Sciatic nerve (tissue), 2 donors: ENCODE data around the gene CIBAR2. TPM values are rescaled to one million over a fixed set of nuclear protein-coding genes. Genes with fewer than 3 reads are reported as not detected.

ENCODE experiments used
- ATAC-seq: fragments of 200-7000 bp; cut with Tn5 transposase; one replicate; pipeline ENCODE4 v1.9.1; 2020; ENCODE audit warnings: mild to moderate bottlenecking, moderate library complexity
- DNase-seq: peaks from one replicate; pipeline ENCODE4 v3.0.0-alpha.2; 2020; ENCODE audit warnings: low spot score
- intact Hi-C: fragments of 100-400 bp; cut with DNase I; formaldehyde crosslinking; loops from one replicate; pipeline ENCODE4 v1.14.2; 2022
- total RNA-seq: library from RNA; stranded (reverse); fragmentation: NEBNext Ultra II Directional; extraction: Animal tissue kit (Norgen Biotek cat#: 25700); gene quantifications from one replicate; pipeline ENCODE4 v1.2.1, GENCODE V29; 2021
- donor health status: DM: no; HTN: no; CAD: no.
- donor health status: DM: no; HTN: no; CAD: no.

CIBAR2 gene
- total RNA-seq, 1 donor from 2014 or later: not detected

DNA sequence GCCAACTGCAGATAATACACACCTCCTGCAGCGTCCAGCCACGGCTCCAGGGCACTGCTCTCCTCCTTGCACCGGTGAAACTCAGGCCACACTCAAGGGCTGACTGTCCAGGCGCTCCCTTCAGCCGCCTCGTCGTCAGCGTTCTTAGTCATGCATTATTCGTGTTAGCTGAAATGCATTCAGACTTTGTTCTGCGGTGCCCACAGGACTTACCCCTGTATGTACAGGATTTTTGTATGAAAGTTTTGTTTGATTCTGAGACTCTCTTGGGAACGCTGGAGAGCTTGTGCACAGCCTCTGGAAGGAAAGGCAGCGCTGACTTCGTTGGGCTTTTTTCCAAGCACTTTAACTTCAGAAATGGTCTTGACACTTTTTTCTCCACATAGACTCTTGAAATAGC lies 22.1 kb downstream of the CIBAR2 start:
- DNase-seq (no peak), ATAC-seq (no peak)
- intact Hi-C loops: no loop called here

DNA sequence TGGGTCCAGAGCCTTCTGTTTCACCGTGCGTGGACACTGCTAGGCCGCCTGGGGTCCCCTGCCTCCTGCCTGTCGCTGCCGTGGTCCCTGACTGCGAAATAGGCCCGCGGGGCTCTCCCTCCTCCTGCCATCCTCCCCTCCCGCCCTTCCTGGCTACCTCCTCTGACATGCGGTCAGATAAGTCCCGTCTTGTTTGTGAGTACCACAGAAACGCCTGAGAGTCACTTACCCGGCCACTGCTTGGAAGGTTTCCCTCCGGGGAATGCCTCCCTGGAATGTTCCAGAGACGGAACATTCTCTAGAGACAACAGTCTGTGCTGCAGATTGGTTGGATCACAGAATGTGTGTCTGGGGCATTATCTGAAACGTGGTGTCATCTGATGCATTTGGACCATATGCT lies 22.7 kb downstream of the CIBAR2 start:
- ATAC-seq (no peak), DNase-seq (no peak)
- intact Hi-C loops: no loop called here

DNA sequence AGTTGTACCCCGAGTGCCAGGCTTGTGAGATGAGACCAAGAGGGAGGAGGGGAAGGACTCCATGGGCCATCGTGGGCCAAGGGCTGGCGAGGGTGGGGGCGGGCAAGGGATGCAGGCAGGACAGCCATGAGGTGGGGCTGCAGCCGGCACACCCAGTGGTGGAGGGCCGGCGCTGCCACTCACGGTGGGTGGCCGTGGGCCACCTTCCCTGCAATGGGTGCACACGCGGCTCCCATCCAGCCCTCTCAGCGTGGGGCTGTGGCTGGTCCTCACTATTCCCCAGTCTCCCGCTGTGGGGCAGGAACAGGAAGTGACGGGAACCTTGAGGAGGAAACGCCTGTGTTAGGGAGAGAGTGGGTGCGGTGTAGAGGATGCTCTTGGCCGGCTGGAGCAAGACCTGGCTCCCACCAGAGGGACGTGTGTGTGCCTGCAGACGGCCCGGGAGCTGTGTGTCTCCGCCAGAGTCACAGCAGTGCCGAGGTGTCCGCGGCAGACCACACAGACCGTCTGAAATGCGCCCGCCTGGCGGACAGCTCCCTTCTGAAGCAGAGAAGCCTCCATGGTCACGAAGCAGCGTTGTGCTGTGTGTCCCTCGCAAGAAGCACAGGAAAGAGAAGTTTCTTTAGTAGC lies 23.6 kb downstream of the CIBAR2 start:
- ATAC-seq (no peak), DNase-seq (no peak)
- intact Hi-C loops: no loop called here

DNA sequence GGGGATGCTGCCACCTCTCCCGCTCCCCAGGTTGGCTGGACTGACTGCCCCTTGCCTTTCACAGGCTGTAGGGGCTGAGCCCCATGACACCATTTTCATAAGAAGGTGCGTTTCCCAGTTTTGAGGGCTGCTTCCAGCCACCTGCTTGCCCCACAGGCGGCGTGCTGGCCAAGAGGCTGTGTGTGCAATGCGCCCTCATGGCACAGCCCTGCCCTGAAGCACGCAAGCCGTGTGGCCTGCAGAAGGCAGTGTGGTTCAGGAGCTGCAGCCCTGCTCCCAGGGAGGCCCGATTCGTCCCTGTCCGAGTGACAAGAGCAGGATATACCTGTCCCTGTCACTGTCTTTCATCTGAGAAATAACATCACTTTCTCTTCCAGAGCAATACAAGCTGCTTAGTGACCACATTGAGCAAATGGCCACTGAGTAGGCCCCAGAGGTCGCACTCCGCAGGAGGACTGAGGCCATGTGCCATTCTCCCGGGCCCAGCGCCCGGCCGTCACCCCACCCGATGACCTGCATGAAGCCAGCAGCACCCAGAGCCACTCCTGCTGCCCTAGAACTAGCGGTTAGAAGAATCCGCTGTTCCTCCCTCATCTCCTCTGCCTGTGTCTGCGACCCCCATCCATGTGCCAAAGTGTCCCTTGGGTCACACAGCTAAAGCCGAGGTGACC lies 24.2 kb downstream of the CIBAR2 start:
- no peak for ATAC-seq
- intact Hi-C loops: no loop called here
- DNase-seq: no peak

DNA sequence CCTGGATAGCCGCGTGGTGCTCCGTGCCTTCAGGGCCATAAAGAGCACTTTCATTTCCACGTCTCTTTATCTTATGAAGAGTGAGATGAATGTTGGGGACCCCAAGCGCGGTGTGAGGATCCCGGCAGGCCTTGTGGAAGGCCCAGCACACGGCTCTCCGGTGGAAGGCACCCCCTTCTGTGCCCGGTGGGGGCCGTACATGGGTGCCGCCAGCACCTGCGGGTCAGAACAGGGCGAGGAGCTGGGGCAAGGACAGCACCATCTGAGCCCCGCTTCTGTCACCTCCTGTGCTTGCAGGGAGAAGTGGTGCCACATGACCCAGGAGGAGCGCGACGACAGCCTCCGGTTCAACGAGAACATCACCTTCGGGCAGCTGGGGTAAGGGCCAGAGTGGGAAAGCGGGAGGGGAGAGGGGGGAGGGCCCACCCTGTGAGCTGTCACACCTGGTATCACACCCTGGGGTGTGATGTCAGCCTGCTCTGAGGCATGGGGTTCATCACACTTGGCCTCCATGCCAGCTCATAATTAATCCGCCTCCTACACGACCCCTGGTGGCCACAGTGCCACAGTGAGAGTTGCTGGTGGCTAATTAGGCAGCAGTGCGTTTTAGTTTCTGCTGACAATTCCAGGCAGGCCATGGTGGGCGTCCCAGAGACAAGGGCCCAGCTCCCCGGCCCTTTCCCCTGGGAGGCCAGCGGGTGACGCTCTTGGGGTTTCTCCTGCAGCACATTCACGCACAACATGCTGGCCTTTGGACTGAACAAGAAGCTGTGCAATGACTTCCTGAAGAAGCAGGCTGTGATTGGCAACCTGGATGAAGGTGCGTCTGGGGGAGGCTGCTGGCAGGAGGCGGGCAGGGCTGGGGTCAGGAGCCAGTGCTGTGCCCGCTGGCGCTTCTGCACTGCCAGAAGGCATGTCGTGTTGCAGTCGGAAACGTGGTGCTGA lies 25.7 kb downstream of the CIBAR2 start:
- DNase-seq (no peak), ATAC-seq (peak; percentile 51)
- intact Hi-C loops: no loop called here

DNA sequence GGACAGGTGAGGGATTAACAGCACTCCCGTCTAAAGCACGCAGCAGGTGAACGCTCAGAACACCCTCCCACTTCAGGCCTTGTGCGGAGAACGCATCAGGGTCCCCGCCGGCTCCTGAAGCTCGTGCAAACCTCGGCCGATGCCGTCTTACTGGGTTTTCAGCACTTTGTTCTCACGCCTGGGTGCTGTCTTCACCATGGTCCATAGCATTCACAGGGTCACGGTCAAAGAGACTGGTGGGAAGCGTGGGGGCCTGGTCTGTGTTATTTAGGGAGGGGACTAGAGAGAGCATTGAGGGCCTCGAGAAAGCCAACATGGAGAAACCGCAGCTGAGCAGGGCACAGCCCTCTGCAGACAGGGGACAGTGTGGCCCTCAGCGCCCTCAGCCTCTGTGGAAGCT lies 26.6 kb downstream of the CIBAR2 start:
- intact Hi-C loops: no loop called here
- ATAC-seq (no peak), DNase-seq (no peak)

DNA sequence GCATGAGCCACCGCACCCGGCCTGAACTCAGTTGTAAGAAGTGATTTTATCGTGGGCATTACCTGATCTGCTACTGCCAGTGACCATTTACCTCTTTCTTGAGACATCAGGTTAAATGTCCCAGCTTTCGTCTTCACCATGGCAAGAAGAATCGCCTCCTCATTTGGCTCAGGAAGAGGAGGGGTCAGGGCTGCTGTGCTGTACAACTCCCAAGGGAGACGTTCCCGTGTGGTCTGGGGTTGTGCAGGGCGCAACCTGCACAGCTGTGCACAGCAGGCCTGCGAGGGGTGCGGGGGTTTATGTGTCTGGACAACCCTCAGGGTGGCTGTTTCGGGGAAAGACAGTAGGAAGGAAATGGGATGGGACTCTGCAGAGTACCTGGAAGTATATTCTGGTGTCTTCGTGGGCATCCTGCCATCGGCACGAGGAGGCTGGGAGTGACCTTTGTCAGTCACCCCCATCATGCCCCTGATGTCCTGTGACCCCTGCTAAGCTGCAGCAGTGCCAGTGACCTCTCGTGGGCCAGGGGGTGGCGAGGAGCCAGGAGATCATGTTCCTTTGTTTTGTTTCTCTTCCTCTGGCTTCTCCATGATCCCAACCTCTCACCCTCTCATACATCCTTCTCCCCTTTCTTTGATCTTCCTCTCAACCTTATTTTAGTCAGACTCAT lies 27.3 kb downstream of the CIBAR2 start:
- ATAC-seq (no peak), DNase-seq (no peak)
- intact Hi-C loops: no loop called here

DNA sequence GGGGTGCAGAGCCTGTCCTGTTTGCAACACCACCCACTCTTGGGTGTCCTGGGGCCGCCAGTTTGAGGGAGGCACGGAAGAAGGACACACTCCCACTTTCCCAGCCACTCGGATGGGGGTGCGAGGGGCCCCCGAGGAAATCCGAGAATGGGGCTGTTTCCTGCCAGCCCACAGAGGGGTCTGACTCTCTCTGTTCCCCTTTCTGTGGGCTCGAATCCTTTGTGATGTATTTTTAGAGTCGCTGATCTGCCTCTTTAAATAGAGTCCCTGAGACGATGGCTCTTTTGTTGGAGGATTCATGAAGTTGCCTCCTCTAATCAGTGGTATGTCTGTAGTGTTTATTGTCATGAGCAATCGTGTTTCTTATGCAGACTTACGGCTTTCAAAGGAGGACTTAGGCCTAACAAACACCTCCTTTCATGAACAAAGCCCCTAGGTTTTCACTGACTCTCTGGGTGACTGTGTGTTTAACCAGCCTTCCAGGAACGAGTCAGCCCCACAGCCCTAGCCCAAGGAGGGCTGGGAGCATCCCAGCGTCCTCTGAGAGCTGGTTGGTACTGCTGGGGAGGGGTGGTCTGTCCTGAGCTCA lies 29.1 kb downstream of the CIBAR2 start:
- no peak for DNase-seq
- ATAC-seq: no peak
- intact Hi-C loops: no loop called here

DNA sequence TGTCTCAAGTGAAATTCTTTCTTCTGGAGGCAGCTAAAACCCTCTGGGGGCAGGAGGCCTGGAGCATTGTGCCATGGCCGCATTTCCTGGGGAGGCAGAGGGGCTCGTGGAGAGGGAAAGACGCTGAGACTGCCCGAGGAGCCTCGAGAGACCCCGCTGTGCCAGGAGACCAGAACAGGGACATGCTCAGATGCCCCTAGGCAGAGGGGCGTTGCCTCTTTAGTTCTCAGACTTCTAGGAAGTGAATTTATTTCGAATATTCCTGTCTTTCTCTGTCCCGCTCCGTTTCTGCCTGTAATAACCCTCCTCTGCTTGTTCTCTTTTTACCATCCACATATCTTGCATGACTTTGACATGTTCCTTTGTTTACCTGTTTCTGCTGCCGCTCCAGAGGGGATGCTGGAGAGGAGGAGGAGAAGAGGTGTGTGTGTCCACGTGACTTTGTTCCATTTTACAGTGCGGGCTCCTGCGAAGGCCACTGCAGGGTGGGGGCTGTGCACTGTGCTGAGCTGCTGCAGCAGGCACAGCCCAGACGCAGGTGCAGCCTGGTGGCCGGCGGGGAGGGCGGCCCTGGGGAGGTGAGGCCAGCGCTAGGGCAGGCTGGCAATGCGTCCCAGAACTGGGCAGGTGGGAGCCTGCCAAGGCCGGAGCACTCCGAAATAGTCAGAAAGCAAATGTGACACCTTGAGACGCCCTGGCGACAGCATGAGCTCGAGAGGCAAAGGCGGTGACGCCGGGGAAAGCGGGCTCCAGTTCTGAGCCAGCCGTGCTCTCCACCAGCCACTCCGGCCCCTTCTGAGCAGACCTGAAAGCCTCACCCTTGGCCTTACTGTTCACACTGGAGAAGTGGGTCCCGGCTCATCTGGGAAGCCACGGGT lies 29.9 kb downstream of the CIBAR2 start:
- DNase-seq: no peak
- intact Hi-C loops: no loop called here
- no peak for ATAC-seq

DNA sequence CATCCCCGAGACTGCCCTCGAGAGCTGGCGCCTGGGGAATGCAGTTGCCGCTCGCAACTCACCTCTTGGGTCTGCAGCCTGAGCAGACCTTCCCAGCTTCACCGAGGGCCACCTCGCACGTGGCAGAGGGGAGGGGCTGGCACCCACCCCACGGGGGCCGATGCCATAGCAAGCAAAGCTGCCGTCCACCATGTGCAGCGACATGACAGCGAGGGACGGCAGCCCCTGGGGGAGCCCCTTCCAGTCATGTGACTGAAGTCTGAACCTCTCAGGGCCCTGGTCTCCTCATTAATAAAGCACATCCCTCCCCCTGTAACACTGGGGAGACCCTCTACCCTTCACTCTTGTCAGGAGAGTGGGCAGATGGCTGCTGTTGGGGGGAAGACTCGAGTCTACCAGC lies 30.5 kb downstream of the CIBAR2 start:
- intact Hi-C loops: no loop called here
- ATAC-seq: no peak
- no peak for DNase-seq

DNA sequence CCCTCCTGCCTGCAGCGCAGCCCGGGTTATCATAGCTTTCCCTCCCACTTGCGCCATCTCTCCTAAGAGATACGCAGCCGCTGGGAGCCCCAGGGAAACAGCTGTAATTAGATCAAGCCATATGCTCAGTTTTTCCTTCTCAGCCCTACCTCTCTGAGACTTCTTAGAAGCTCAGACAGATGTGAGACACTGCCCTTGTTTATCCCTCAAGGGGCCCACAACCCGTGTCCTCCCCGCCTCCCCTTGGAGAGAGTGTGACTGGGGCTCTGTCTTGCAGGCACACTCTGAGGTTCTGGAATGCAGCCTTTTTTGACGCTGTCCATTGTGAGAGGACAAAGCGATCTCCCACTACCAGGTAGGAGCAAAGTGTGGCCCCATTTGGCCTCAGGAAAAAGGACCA lies 31.2 kb downstream of the CIBAR2 start:
- intact Hi-C loops: no loop called here
- DNase-seq: no peak
- ATAC-seq: peak; percentile 30

DNA sequence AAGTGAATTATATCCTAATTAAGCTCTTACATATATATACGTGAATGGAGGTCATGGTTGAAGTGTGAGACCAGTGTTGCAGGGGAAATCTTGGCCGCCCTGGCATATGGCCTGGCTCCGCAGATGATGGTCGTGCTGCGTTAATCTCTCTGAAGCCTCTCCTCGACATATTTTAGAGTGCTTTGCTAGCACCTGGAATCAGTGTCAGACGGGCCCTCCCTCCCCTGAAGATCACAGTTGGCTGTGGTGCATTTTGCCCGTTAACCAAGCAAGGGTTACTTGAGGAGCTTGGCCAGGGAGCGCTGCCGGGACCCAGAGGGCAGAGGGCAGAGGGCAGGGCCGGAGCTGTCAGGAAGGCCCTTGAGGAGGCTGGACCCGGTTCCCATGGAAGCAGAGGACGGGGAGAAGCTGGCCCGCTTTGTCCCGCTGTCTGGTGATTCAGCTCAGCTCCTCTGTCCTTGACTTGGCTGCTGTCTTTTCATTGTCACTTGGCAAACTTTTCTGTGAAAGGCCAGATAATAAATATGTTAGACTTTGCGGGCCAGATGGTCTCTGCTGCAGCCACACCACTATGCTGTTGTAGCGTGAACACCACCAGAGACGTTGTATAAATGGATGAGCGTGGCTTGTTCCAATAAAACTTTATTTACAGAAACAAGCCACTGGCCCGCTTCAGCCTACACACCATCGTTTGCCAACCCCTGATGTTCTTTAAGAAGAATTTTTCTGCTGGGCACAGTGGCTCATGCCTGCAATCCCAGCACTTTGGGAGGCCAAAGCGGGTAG lies 32.3 kb downstream of the CIBAR2 start:
- DNase-seq (no peak), ATAC-seq (no peak)
- intact Hi-C loops: no loop called here

DNA sequence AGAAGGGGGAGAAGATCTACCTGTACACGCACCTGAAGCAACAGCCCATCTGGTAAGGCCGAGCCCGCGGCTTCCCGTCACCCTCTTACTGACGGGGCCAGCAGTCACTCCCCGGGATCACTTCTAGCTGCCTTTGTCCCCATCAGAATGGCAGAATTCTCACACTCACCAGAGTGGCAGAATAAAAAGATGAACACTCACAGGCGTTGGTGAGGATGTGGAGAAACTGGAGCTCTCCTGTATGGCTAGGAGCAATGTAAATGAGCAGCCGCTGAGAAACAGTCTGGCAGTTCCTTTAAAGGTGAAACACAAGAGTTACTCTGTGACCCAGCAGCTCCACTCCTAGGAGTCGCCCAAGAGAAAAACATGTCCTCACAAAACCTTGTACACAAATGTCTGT lies 33.3 kb downstream of the CIBAR2 start:
- no peak for ATAC-seq
- intact Hi-C loops: no loop called here
- DNase-seq: no peak

DNA sequence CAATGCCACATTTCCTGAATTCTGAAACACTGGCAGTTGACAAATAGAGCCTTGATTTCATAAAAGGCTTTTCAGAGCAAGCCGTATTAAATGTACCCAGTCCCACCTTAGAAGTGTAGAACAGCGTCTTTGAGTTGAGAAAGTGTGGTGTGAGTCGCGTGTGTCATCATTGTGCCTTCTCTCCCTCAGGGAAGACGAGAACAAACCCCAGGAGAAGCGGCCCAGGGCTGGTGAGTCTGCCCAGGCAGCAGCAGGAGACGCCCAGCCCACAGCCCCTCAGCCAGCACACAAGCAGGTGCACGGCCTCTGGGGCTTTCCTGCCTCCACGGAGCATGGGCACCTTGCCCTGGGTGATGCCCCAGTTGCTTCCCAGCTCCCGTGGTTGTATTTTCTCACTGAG lies 34.0 kb downstream of the CIBAR2 start:
- intact Hi-C loops: no loop called here
- DNase-seq (no peak), ATAC-seq (no peak)

DNA sequence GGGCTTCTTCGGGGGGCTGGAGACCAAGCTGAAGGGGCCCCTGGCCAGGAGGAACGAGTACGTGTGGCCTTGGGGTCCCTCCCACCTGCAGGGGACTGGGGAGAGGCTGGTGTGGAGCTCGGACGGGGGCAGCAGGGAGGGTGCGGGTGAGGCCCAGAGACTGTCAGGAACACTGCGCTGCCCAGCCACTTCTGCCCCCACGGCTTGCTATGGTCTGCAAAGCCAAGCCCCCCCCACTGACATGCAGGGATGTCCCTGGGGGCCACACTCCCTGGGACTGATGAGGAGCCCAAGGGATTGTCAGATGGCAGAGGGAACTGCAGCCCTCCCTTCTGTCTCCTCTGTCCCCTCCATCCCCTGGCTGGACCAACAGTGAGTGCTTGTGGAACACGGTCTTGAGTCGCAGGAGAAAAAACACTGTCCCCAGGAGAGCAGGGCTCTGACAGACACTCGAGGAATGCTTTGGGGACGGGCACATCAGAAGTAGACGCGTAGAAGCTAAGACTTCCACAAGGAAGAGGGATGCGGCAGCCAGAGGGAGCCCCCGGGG lies 34.6 kb downstream of the CIBAR2 start:
- ATAC-seq: no peak
- DNase-seq: no peak
- intact Hi-C loops: no loop called here

DNA sequence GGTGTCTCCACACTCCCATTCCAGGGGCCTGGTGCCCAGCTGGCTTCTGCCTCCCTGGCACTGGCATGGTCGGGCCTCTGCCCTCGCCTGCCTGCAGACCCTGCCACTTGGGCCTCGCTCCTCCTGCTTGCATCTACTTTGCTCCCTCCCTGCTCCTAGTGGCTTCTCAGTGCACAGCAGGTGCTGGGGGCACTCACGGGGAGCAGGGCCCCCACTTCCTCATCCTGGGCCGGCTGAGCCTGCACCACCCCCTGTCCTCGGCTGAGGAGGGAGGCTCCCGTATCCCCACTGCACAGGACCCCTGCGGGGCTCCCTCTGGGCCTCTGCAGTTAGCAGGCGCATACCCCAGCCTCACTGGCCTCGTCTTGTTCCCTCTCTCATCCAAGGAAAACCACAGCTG lies 35.2 kb downstream of the CIBAR2 start:
- ATAC-seq (no peak), DNase-seq (no peak)
- intact Hi-C loops: no loop called here

DNA sequence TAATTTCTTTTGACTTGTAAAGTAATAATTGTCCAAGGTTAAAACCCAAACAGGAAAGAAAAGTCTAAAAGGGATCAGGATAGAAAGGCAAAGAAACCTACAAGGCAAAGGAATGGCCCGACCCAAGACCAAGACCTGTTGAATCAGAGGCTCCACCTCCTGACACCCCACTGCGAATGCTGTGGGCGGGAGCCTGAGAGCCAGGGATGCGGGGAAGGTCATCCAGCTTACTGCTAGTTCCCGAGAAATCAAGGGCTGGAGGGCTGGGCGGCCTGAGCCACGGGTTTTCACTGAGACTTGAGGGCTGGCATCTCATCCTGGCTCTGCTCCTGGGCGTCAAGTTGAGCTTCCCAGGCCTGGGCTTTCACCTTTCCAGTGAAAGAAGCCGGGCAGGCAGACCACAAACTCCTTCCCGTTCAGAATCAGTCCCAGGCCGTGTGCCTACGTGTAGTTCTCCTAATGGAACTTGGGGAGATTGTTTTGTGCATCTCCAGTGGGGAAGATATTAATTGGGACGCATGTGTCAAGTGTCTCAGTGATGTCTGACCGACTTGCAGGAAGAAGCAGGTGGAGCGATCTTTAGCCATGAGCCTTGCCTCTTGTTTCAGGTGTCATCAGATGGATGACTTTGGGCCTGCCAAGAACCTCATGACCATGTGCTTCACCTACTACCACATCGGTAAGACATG lies 36.9 kb downstream of the CIBAR2 start:
- ATAC-seq (no peak), DNase-seq (no peak)
- intact Hi-C loops: no loop called here
